A549 (cell line): ENCODE results near the gene RAB37.

Experiments used
- CBX2 ChIP-seq: fragments of 200-600 bp; sonication (generic); IDR thresholded peaks from 2 replicates; pipeline ENCODE4 v1.6.1; 2016; ENCODE audit warnings: low read depth, mild to moderate bottlenecking, borderline replicate concordance
- CTCF ChIP-seq: fragments of >200 bp; sonication (Bioruptor Twin); formaldehyde crosslinking; IDR thresholded peaks from 3 replicates; pipeline ENCODE4 v1.5.1; 2016
- ELK1 ChIP-seq: fragments of 150-350 bp; IDR thresholded peaks from 2 replicates; pipeline ENCODE4 v1.6.1; 2014; ENCODE audit warnings: low read depth, mild to moderate bottlenecking, low read length
- KDM5A ChIP-seq: fragments of 200-600 bp; sonication (generic); IDR thresholded peaks from 2 replicates; pipeline ENCODE4 v1.6.1; 2016; ENCODE audit warnings: antibody characterized with exemption, mild to moderate bottlenecking
- MAX ChIP-seq: IDR thresholded peaks from 2 replicates; pipeline ENCODE4 v1.6.1; 2012
- POLR2A ChIP-seq: IDR thresholded peaks from 2 replicates; pipeline ENCODE4 v1.6.1; 2012; ENCODE audit warnings: mild to moderate bottlenecking, low read length
- RNF2 ChIP-seq: fragments of 200-600 bp; sonication (generic); IDR thresholded peaks from 2 replicates; pipeline ENCODE4 v1.6.1; 2016; ENCODE audit warnings: low read depth, mild to moderate bottlenecking, antibody characterized with exemption, moderate library complexity, borderline replicate concordance

GRCh38 chr17:74694081-74694480 is 43.0 kb upstream of the RAB37 start:
- no peak for TF ChIP-seq RNF2
- TF ChIP-seq CTCF, result no peak
- TF ChIP-seq POLR2A, result no peak
- no peak for TF ChIP-seq CBX2
- TF ChIP-seq KDM5A, result no peak
- TF ChIP-seq MAX, result no peak
- no peak for TF ChIP-seq ELK1
